ENCODE results near the gene PDE8A.
"Not testable (repeated sequence)": the region's sequence is repeated elsewhere in the genome, so short reads cannot be mapped to it uniquely, and the experiment has no call there.

PDE8A gene

DNA sequence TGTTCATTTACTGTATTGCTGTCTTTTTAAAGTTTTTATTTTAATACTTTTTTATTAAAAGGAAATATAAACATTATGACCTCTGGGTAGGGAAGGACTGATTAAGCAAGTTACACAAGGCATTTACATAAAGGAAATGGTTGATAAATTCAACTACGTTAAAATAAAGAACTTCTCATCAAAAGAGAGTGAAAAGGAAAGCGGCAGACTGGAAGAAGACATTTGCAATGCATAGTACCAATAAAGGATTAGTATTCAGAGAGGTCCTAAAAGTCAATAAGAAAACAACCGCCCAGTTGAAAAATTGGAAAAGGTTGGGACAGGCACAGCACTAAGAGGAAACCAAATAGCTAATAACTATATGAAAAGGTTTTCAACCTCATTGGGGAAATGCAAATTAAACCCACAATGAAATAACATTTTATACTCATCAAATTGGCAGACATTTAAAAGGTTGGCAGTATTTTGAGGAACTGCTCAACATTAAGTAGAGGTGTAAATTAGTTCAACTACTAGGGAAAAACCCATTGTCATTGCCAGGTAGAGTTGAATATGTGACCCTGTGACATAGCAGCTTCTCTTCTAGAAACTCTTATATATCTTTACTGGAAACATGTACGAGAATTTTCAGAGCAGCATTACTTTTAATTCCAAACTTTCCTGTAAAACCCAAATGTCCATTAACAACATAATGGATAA, 9.5 kb downstream of the PDE8A start:
- FAIRE-seq = no peak

DNA sequence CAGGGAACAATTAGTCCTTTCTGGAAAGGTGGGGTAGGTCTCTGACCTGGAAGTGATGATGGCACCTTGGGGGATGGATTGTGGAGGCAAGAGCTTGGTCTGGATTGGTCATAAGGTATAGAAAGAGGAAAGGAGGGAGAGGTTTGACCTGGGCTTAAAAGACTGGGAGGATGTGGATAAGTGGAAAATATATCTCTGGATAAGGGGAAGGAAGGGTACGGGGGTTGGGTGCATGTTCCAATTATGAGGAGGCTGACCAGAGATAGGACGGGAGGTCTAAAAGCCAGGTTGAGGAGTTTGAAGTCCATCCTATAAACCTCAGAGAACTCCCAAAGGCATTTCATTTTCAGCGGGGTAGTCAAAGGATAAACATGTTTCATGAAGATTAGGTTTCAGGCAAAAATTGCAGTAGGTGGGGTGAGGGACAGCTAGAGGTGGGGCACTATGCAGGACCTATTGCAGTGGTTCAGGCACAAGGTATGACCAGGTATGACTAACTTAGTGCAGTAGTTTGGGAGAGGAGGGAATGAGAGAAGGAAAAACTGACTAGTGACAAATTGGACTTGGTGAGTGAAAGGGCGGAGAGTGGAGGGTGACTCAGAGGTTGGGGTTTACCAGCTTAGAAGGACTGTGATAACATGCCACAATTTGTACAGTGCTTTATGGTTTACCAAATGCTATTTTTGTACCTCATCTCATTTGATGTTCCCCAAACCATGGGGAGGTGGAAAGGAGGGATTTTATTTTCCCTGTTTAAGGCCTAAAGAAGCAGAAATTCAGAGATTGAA, 10.7 kb downstream of the PDE8A start:
- no peak for FAIRE-seq

DNA sequence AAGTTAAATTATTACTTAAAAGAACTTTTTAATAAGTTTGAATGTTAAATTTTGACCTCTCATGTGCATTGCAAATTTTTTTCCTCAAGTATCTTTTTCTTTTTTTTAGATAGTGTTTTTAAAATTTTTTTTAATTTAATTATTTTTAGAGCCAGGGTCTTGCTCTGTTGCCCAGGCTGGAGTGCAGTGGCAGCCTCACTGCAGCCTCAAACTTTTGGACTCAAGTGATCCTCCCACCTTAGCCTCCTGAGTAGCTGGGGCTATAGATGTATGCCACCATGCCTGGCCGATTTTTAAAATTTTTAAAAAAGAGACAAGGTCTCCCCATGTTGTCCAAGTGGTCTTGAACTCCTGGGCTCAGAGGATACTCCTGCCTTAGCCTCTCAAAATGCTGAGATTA, 14.4 kb downstream of the PDE8A start:
- no peak for FAIRE-seq

DNA sequence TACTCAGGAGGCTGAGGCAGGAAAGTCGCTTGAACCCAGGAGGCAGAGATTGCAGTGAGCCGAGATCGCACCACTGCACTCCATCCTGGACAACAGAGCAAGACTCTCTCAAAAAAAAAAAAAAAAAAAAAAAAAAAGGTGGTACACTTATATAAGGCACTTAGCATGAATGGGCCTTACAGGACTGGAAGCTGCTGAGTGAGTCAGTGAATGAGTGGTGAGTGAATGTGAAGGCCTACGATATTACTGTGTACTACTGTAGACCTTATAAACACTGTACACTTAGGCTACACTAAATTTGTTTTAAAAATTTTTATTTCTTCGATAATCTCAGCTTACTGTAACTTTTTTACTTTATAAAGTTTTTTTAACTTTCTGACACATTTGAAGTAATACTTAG, 15.1 kb downstream of the PDE8A start:
- not testable (repeated sequence) for FAIRE-seq

DNA sequence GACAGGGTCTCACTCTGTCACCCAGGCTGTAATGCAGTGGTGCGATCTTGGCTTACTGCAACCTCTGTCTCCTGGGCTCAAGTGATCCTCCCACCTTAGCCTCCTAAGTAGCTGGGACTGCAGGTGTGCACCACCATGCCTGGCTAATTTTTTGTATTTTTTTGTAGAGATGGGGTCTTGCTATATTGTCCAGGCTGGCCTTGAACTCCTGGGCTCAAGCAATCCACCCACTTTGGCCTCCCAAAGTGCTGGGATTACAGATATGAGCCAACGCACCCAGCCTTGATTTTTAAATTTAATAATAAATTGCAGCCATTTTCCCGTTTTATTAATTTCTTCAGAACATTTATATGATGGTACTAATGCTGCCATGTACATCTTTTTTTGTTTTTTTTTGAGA, 15.6 kb downstream of the PDE8A start:
- FAIRE-seq = not testable (repeated sequence)

DNA sequence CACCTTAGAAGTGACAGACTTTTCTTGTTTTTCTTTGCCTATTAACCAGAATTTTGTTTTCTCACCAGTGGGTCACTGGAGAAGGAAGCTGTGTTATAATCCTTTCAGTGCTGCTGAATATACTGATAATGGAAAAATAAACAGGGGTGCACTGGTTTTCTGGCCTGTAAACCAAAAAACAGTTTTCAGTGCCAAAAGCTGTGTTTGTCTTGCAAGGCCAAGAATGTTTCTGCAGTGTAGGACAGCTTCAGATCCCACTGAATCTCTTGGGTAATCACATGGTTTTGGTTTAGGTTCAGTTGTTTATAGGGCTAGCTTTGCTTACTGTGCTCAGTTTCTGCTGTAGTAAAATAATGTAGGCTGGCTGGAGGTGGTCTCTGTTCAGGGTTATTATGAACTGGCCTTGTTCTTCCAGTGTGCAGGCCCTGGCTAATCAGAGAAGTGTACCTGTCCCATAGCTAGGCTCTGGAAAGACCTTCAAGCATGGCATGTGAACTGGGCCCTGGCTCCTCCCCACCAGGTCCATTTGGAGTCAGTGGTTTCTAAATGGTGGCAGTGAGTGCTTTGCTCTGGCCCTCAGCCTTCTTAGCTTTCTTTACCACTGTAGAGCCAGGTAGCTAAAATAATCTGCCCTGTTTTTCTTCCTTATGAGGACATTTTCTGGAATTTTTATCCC, 18.7 kb downstream of the PDE8A start:
- no peak for FAIRE-seq

DNA sequence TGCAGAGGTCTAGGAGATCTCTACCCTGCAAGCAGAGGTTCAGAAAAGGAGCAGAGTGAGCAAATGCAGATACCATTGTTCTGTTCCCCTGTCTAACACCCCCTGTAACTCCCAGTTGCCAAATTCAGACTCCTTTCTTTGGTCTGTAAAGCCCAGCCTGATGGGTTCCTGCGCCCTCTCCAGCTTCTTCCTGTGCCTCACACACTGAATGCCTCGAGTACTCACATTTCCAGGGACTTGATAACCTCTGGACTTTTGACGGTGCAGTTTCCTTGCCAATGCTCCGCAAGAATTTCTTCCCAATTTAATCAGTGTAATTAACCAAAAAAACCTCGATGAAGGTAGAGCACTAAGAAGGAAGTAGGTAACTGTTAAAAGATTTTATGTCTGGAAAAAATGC, 19.3 kb downstream of the PDE8A start:
- no peak for FAIRE-seq

DNA sequence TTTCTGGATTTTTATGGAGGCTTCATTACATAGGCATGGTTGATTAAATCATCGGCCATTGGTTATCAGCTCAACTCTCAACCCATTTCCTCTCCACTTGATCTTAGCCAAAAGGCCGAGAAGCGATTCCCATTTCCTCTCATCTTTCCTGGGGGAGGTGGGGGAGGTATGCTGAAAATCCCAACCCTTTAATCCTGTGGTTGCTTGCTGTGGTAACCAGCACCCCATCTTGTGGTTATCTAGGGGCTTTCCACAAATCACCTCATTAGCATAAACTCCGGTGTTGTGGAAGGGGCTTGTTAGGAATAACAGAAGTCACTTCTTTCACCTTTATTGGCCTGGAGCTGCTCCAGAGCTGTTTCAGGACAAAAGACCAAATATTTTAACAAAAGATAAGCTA, 20.9 kb downstream of the PDE8A start:
- FAIRE-seq = no peak

DNA sequence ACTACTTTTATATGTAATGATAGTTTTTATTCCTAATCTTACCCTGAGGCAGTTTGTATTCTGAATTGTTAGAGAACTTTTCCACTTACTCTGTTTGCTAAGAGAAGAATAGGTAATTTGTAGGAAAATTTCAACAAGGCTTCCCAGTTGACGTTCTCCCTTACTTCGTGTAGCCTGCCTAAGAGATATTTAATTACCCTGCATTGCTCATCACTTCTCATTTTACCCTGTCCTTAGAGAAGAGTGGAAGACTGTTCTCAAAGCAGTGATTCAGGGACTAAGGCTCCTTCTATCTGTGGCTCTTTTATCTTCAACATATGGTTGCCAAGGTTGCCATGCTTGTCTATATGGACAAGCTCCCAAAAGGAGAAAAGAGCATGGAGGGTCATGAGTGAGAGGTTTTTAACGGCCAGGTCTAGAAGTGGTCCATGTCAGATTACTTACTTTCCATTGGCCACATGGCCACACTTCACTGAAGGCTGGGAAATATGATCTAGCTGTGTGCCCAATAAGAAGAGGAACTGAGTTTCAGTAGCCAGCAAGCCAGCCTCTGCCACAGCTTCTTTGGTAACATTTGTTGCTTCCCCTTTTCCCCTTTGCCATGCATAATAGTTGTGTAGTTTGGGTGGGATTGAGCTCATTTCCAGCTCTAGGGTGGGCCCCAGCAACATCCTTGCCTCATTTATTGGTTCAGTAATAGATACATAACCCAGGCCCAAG, 22.1 kb downstream of the PDE8A start:
- FAIRE-seq = no peak

DNA sequence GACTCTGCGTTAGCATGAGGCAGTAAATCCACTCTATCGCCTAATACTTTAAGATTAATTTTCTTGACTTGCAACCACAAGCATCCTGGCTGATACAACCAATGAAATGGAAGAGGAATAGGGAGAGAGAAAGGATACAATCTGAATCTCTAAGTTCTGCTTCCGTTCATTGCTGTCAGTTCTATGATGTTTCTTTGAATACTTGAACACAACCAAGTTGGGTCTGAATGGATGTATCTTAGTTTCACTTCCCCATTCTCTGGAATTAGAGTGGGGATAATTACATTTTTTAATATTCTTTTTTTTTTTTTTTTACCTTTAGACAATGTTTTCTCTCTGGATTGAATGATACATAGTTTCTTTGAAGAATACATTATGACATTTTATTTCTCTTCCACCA, 22.9 kb downstream of the PDE8A start:
- FAIRE-seq = no peak

DNA sequence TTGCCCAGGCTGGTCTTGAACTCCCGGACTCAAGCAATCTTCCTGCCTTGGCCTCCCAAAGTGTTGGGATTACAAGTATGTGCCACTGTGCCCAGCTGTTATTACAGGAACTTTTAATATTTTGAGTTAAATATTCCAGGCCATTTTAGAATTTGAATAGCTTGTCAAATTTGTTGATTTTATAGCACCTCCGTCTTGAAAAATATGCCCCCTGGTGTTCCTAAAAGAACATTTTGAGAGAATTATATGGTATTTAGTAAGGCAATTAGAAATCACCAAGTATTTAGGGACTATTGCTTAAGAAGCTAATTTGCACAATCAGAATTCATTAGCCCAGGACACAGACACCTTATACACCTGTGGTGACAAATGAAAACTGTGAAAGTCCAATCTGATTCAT, 23.7 kb downstream of the PDE8A start:
- no peak for FAIRE-seq

DNA sequence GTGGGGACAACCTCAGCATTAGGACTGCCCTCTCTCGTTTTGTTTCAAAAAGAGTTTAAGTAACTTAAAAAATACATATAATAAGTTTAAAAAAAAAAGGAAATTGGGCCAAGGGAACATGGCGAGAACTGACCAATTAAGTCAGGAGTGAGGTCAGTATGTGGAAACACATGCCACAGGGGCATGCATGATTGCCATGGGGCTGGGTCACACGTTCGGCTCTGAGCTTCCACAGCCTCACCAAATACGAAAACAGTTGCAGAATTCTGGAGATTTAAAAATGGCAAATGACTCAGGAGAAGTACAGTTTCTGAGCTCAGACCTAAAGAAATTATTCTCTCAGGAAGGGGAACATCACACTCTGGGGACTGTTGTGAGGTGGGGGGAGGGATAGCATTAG, 24.1 kb downstream of the PDE8A start:
- no peak for FAIRE-seq

DNA sequence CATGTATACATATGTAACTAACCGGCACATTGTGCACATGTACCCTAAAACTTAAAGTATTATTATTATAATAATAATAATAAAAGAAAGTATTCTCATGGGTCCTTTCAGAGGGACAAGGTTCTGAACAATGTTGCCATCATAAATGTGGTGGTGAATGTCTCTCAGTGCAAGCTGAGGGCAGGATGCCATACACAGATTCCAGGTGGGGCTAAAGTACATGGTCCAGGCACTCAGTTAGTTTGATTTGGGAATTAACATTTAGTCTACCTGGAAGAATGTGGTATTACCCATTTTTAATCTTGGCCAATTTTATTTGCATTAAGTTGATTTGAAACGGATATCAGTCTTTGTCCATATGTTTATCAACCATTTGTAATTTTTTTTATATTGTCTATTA, 24.5 kb downstream of the PDE8A start:
- no peak for FAIRE-seq

DNA sequence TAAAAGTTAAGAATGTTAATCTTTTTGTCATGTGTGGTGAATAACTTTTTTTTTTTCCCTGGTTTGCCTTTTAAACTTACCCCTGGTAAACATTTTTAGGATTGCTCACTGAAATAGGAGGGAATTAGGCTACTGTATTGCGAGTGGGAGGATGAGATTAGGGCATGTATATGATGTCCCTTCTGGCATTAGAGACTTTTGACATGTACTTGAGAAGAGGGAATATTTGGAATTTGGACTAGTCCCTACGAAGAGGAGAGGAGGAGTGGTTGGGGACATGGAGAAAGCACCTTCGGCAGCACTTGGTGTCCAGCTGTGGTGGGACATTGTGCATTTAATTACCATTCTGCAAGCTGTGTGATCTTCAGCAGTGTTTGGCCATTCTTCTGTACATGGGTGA, 25.0 kb downstream of the PDE8A start:
- FAIRE-seq = no peak

DNA sequence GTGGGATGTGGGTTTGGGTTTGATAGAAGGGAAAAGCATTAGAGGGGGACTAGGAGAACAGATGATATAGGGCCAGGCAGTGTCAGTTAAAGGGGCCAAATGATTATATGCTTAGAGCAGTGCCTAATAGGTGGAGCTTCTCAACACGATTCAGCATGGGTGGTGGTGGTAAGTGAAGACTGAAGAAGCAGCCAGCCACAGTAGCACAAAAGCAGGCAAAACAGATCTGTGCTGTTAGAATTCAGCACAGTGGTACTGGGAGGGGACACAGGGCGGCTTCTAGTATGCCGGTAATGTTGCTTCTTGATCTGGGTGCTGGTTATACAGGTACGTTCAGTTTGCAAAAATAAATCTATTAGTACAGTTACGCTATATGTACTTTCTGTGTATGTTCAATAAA, 25.5 kb downstream of the PDE8A start:
- FAIRE-seq = no peak

DNA sequence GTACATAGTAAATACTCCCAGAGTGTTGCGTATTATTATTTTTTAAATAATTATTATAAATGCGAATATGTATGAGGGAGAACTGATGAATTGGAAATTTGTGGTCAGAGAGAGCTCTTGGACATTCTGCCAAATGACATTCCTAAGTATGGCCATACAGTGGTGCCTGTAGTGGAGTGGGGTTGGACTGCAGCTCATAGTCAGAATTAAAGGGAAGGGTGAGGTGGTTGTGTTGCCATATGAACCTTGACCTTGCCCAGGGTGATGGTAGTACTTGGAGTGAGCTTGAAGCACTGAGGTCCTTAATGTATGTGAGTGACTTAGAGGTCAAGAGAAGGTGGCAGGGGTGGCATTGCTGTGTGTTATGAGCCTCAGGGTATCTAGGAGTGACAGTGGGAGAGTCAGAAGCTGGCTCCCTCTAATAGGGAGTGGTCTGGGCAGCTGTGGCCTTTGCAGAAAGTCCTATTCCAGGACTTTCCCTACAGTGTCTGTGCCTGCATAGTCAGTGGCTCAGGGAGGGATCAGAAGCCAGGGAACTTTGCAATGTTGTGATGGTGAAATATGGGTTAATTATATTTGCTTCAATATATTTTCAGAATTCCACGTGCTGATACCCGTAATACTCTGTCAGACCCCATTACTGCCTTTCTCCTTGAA, 26.2 kb downstream of the PDE8A start:
- no peak for FAIRE-seq

DNA sequence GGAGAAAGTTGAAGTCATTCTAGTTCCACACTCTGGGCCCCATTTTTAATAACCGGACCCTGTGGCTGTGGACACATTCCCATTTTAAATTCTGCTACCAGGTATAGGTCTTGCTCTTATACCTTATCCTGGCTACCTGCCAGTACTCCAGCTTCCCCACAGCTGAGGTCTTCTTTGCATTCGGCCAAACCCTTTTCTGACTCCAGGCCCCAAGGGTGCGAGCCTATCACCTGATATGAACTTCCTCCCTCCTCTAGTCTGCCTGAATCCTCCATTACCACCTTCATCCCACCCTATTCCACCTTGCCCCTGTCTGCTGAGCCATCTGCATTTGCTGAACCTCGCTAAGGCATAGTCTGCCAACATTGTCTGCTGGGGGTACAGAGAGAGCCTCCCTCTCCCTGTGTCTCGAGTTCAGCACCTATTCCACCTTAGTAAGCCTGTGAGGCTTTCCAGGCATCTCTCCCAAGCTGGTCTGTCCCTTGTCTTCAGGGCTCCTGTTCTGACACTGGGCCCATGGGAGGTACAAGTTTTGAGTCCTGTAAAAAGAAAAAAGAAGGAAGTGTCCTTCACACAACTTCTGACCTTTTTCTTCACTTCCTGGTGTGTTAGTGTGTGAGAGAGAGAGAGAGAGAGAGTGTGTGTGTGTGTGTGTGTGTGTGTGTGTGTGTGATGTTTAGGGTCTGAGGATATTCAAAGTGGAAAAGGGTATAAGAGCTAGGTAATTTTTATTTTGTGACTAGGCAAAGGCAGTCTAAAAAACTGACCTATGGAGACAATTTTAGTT, 27.0 kb downstream of the PDE8A start:
- no peak for FAIRE-seq

DNA sequence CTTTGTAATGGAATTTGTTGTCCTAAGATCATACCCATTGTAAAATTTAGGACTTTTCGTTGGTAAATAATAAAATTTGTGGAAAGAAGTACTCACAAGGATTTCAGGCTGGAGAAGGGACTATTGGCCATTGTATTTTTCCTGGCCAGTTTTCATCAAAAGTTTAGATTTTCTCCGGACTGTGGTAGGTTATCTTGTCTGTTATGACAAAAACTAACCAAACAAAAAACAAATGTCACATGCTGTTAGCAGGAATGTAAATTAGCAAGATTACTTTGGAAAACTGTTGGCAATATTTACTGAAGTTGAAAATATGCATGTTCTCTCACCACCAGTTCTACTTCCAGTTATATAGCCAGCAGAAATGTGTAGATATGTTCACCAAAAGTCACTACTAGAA, 27.8 kb downstream of the PDE8A start:
- no peak for FAIRE-seq

DNA sequence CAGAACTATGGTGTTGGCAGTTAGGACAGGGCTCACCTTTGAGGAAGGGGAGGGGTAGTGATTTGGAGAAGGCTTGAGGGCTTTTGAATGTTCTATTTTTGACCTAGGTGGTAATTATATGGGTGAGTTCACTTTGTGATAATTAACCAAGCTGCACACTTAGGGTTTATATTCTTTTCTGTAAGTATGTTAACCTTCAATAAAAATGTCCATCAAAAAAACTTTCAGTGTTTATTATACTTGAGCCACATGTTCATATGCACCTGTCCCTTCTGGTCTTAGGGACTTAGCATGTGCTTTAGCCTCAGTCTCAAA, 28.4 kb downstream of the PDE8A start:
- FAIRE-seq = no peak

DNA sequence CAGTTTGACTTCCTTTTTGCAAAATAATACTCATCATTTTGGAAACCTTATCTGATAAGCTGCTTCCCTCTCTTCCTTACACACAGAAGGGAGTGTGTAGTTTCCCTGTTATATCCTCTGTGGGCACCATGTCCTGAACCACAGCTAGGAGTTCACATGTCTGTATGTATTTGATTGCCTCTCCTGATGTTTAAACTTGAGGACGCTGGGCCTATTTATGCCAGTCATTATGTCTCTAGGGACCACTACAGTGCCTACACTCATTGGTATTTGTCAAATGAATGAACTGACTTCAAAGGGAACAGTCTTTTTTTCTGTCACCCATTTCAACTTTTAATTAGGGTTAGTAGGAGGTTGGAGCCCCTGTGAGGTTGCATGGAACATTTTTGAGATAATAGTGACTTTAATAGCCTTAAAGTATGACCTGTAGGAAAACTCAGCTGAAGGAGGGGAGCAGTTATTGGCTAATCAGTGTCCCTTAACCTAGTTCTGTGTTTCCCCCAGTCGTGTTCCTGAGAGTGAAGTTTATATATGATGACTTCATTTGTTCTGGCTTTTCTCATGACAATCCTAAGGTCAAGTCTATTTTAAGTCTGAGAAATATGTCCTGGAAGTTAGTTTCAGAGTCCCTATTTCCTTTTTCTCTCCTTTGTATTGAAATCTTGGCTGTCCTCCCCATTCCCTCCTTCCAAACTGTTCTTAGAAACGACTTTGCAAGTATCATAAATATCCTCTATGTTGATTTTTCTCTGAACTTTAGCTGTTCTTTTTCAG, 28.9 kb downstream of the PDE8A start:
- FAIRE-seq = no peak

DNA sequence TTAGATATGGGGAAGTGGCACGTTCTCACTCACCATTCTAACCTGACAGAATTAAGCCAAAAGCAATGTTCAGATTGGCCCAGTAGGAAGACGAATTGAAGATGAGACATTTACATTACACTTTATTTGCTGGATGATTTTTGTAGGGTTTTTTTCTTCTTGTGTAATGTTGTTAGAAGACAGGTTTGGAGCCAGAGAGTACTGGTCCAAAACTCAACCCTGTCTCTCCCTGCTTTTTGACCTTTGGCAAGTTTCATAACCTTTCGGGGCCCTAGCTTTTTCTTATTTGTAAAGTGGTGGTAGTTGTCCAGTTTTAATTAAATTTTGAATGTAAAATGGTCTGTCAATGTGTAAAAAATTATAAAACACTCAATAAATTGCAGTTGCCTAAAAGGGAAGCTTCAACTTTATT, 29.5 kb downstream of the PDE8A start:
- FAIRE-seq = no peak

All from G401.6 (cell line).